Measurements from ENCODE around the gene EFNA4.
A peak's percentile ranks its signal among the peaks of the same experiment; 100 is the strongest.

EFNA4 gene

DNA sequence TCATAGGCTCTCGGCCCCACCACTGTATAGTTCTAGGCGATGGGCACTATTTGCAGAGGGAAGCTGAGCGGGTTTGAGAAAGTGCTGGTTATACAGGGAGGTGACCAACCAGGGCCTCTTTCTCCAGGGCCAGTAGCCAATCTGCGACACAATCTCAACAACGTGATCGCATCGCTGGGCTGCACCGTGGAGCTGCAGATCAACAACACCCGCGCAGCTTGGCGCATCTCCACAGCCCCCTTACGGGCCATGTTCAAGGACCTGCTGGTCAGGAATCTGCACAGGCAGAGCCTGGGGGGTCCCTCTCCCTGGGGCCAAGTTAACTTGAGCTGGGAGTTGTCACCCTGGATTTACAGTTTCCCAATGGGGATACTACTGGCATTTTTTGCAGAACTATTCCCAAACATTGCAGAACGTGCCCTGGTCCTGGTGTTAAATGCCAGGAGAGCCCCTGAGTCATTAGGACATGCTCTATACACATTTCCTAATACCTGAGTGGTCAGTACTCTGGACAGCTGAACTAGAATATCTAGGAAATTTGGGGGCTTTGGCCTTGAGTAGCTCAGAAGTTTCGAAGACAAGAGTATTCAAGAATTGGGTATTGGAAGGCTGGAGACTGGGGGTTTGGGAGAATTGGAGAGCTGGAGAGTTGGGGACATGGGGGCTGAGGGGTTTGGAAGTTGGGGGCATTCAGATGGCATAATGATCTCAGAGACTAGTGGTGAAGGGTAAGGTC is 23.0 kb upstream of the EFNA4 start:
- Histone ChIP-seq H3K4me2 (ENCODE audit: insufficient read depth, low read length, poor library complexity, severe bottlenecking) (no peak overlapping the region), H3K14ac (ENCODE audit: low read length) (no peak overlapping the region), H2BK120ac (ENCODE audit: low read depth, low read length) (peak overlapping the region; percentile 4), H2BK12ac (ENCODE audit: low read length) (no peak overlapping the region), H3K27ac (replicated peaks; ENCODE audit: low read length) (no peak overlapping the region), H3K27me3 (ENCODE audit: control insufficient read depth in 3 of 3, insufficient read depth in 3 of 3, low read depth in 1 of 3, low read length in 3 of 3) (no peaks in the 10 kb centered on the region), H2BK15ac (ENCODE audit: low read length) (no peak overlapping the region), H3K9me3 (replicated peaks in 1 of 2; ENCODE audit: control insufficient read depth in 2 of 2, insufficient read depth in 1 of 2, low read depth in 1 of 2, low read length in 2 of 2) (peaks cover 0 to 3% of the 10 kb centered on the region in 2 donors), H3K18ac (ENCODE audit: low read length) (no peak overlapping the region), H3K9ac (ENCODE audit: low read depth, low read length, poor library complexity) (no peak overlapping the region), H3K4me3 (ENCODE audit: low read length in 2 of 2) (no peak overlapping the region), H3K4ac (ENCODE audit: low read length) (no peak overlapping the region), H3K79me1 (ENCODE audit: low read depth, low read length) (no peaks in the 10 kb centered on the region), H3K36me3 (replicated peaks in 1 of 2; ENCODE audit: control insufficient read depth in 2 of 2, insufficient read depth in 2 of 2, low read length in 2 of 2) (no peaks in the 10 kb centered on the region), H3K4me1 (ENCODE audit: control insufficient read depth in 2 of 2, insufficient read depth in 1 of 2, low read depth in 1 of 2, low read length in 2 of 2) (peaks cover 10 to 17% of the 10 kb centered on the region in 2 donors), H4K91ac (ENCODE audit: low read depth, low read length, poor library complexity) (no peak overlapping the region), H4K8ac (ENCODE audit: low read depth, low read length) (no peak overlapping the region), H2AK5ac (ENCODE audit: low read depth, low read length) (no peak overlapping the region), H2AFZ (ENCODE audit: low read length) (no peak overlapping the region), H3K23ac (ENCODE audit: low read depth, low read length, poor library complexity) (no peak overlapping the region), H2BK5ac (ENCODE audit: low read length) (no peak overlapping the region)
- no CpG with 5 or more reads among the region's 14 CpGs for WGBS, 2 donors (ENCODE audit: extremely low coverage in 2 of 2, insufficient read length in 2 of 2, insufficient replicate concordance in 1 of 2)
- DNase-seq (ENCODE audit: low spot score): no peak

GRCh38 chr1:155042789-155043188 is 20.8 kb upstream of the EFNA4 start:
- Histone ChIP-seq H3K4ac (ENCODE audit: low read length) (no peak overlapping the region), H3K9ac (ENCODE audit: low read depth, low read length, poor library complexity) (peak overlapping the region; percentile 50), H2BK15ac (ENCODE audit: low read length) (no peak overlapping the region), H2BK12ac (ENCODE audit: low read length) (peak overlapping the region; percentile 2), H3K79me1 (ENCODE audit: low read depth, low read length) (no peaks in the 10 kb centered on the region), H3K4me1 (ENCODE audit: control insufficient read depth in 2 of 2, insufficient read depth in 1 of 2, low read depth in 1 of 2, low read length in 2 of 2) (peaks cover 8 to 12% of the 10 kb centered on the region in 2 donors), H2AK5ac (ENCODE audit: low read depth, low read length) (peak overlapping the region; percentile 54), H3K9me3 (replicated peaks in 1 of 2; ENCODE audit: control insufficient read depth in 2 of 2, insufficient read depth in 1 of 2, low read depth in 1 of 2, low read length in 2 of 2) (peaks cover 0 to 3% of the 10 kb centered on the region in 2 donors), H3K18ac (ENCODE audit: low read length) (no peak overlapping the region), H3K4me2 (ENCODE audit: insufficient read depth, low read length, poor library complexity, severe bottlenecking) (no peak overlapping the region), H3K27me3 (ENCODE audit: control insufficient read depth in 3 of 3, insufficient read depth in 3 of 3, low read depth in 1 of 3, low read length in 3 of 3) (no peaks in the 10 kb centered on the region), H2AFZ (ENCODE audit: low read length) (no peak overlapping the region), H3K14ac (ENCODE audit: low read length) (no peak overlapping the region), H2BK5ac (ENCODE audit: low read length) (no peak overlapping the region), H3K4me3 (ENCODE audit: low read length in 2 of 2) (no peak overlapping the region), H3K36me3 (replicated peaks in 1 of 2; ENCODE audit: control insufficient read depth in 2 of 2, insufficient read depth in 2 of 2, low read length in 2 of 2) (no peaks in the 10 kb centered on the region), H4K8ac (ENCODE audit: low read depth, low read length) (no peak overlapping the region), H3K23ac (ENCODE audit: low read depth, low read length, poor library complexity) (peak overlapping the region; percentile 48), H4K91ac (ENCODE audit: low read depth, low read length, poor library complexity) (no peak overlapping the region), H3K27ac (replicated peaks; ENCODE audit: low read length) (no peak overlapping the region), H2BK120ac (ENCODE audit: low read depth, low read length) (no peak overlapping the region)
- no CpG with 5 or more reads among the region's 5 CpGs for WGBS, 2 donors (ENCODE audit: extremely low coverage in 2 of 2, insufficient read length in 2 of 2, insufficient replicate concordance in 1 of 2)
- no peak for DNase-seq (ENCODE audit: low spot score)

DNA sequence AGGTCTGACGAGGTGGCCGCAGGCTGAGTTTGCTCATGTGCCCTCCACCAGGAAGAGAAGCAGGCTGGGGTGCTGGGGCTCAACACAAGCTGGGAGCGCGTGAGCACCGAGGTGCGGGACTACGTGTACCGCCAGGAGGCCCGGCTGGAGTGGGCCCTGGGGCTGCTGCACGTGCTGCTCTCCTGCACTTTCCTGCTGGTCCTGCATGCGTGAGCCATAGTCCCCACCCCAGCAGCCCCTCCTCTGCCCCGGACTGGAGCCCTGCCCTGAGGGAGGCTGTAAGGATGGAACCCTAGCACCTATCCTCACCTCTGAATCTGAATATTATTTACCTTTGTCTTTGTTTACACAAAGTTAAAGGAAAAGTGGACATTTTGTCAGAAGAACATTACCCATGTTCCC is 20.2 kb upstream of the EFNA4 start:
- no peak overlapping the region for H3K27ac ChIP-seq (replicated peaks; ENCODE audit: low read length)
- no peak for DNase-seq (ENCODE audit: low spot score)

GRCh38 chr1:155043793-155044192 is 19.7 kb upstream of the EFNA4 start:
- Histone ChIP-seq H2AK5ac (ENCODE audit: low read depth, low read length) (peak overlapping the region; percentile 67), H3K4me2 (ENCODE audit: insufficient read depth, low read length, poor library complexity, severe bottlenecking) (no peak overlapping the region), H3K4me3 (ENCODE audit: low read length in 2 of 2) (no peak overlapping the region), H2BK15ac (ENCODE audit: low read length) (no peak overlapping the region), H2BK120ac (ENCODE audit: low read depth, low read length) (no peak overlapping the region), H2AFZ (ENCODE audit: low read length) (no peak overlapping the region), H3K4me1 (ENCODE audit: control insufficient read depth in 2 of 2, insufficient read depth in 1 of 2, low read depth in 1 of 2, low read length in 2 of 2) (peaks cover 8 to 10% of the 10 kb centered on the region in 2 donors), H4K91ac (ENCODE audit: low read depth, low read length, poor library complexity) (no peak overlapping the region), H3K9me3 (replicated peaks in 1 of 2; ENCODE audit: control insufficient read depth in 2 of 2, insufficient read depth in 1 of 2, low read depth in 1 of 2, low read length in 2 of 2) (peaks cover 0 to 3% of the 10 kb centered on the region in 2 donors), H3K36me3 (replicated peaks in 1 of 2; ENCODE audit: control insufficient read depth in 2 of 2, insufficient read depth in 2 of 2, low read length in 2 of 2) (no peaks in the 10 kb centered on the region), H3K14ac (ENCODE audit: low read length) (no peak overlapping the region), H2BK5ac (ENCODE audit: low read length) (no peak overlapping the region), H3K18ac (ENCODE audit: low read length) (no peak overlapping the region), H3K79me1 (ENCODE audit: low read depth, low read length) (no peaks in the 10 kb centered on the region), H2BK12ac (ENCODE audit: low read length) (no peak overlapping the region), H3K9ac (ENCODE audit: low read depth, low read length, poor library complexity) (no peak overlapping the region), H3K27me3 (ENCODE audit: control insufficient read depth in 3 of 3, insufficient read depth in 3 of 3, low read depth in 1 of 3, low read length in 3 of 3) (no peaks in the 10 kb centered on the region), H3K23ac (ENCODE audit: low read depth, low read length, poor library complexity) (no peak overlapping the region), H3K4ac (ENCODE audit: low read length) (no peak overlapping the region), H3K27ac (replicated peaks; ENCODE audit: low read length) (no peak overlapping the region), H4K8ac (ENCODE audit: low read depth, low read length) (no peak overlapping the region)
- WGBS, 2 donors (ENCODE audit: extremely low coverage in 2 of 2, insufficient read length in 2 of 2, insufficient replicate concordance in 1 of 2): no CpG with 5 or more reads among the region's 3 CpGs
- no peak for DNase-seq (ENCODE audit: low spot score)

More for the DNA sequence above, 20.2 kb upstream of the EFNA4 start:
- no peak overlapping the region for H3K9ac ChIP-seq (ENCODE audit: low read depth, low read length, poor library complexity)
- H2BK15ac ChIP-seq (ENCODE audit: low read length): no peak overlapping the region
- H2BK12ac ChIP-seq (ENCODE audit: low read length): peak overlapping the region; percentile 2
- H3K4me3 ChIP-seq (ENCODE audit: low read length in 2 of 2): no peak overlapping the region
- H3K23ac ChIP-seq (ENCODE audit: low read depth, low read length, poor library complexity): peak overlapping the region; percentile 48
- H2AK5ac ChIP-seq (ENCODE audit: low read depth, low read length): peak overlapping the region; percentile 54
- H3K14ac ChIP-seq (ENCODE audit: low read length): no peak overlapping the region
- H3K27me3 ChIP-seq (ENCODE audit: control insufficient read depth in 3 of 3, insufficient read depth in 3 of 3, low read depth in 1 of 3, low read length in 3 of 3): no peaks in the 10 kb centered on the region
- no peaks in the 10 kb centered on the region for H3K36me3 ChIP-seq (replicated peaks in 1 of 2; ENCODE audit: control insufficient read depth in 2 of 2, insufficient read depth in 2 of 2, low read length in 2 of 2)
- H3K4ac ChIP-seq (ENCODE audit: low read length): no peak overlapping the region
- H3K4me1 ChIP-seq (ENCODE audit: control insufficient read depth in 2 of 2, insufficient read depth in 1 of 2, low read depth in 1 of 2, low read length in 2 of 2): peaks cover 8 to 14% of the 10 kb centered on the region in 2 donors
- H3K18ac ChIP-seq (ENCODE audit: low read length): no peak overlapping the region
- H2BK5ac ChIP-seq (ENCODE audit: low read length): no peak overlapping the region
- H3K4me2 ChIP-seq (ENCODE audit: insufficient read depth, low read length, poor library complexity, severe bottlenecking): no peak overlapping the region
- no peak overlapping the region for H2BK120ac ChIP-seq (ENCODE audit: low read depth, low read length)
- no CpG with 5 or more reads among the region's 12 CpGs for WGBS, 2 donors (ENCODE audit: extremely low coverage in 2 of 2, insufficient read length in 2 of 2, insufficient replicate concordance in 1 of 2)
- H3K79me1 ChIP-seq (ENCODE audit: low read depth, low read length): no peaks in the 10 kb centered on the region
- peaks cover 0 to 3% of the 10 kb centered on the region in 2 donors for H3K9me3 ChIP-seq (replicated peaks in 1 of 2; ENCODE audit: control insufficient read depth in 2 of 2, insufficient read depth in 1 of 2, low read depth in 1 of 2, low read length in 2 of 2)
- H4K91ac ChIP-seq (ENCODE audit: low read depth, low read length, poor library complexity): no peak overlapping the region
- no peak overlapping the region for H4K8ac ChIP-seq (ENCODE audit: low read depth, low read length)
- no peak overlapping the region for H2AFZ ChIP-seq (ENCODE audit: low read length)
